HTERT RPE-1 (cell line): ENCODE results near the gene FHOD3.

Experiments
- in situ Hi-C: fragments of 300-500 bp; cut with MboI; formaldehyde crosslinking; loops from 4 replicates; pipeline ENCODE4 v1.14.3; 2020; ENCODE audit warnings: low sequenced_read_pairs

FHOD3 gene

GRCh38 chr18:36504928-36505327 lies 207.4 kb downstream of the FHOD3 start:
- in situ Hi-C loops, result no loop called here

- in situ Hi-C loops, result no loop called here
Observed at GRCh38 chr18:36505665-36506064, 208.2 kb downstream of the FHOD3 start.

GRCh38 chr18:36509646-36510197 lies 212.2 kb downstream of the FHOD3 start:
- in situ Hi-C loops, result no loop called here

- in situ Hi-C loops, result no loop called here
Observed at GRCh38 chr18:36511791-36512352, 214.4 kb downstream of the FHOD3 start.

GRCh38 chr18:36513556-36513955 lies 216.0 kb downstream of the FHOD3 start:
- in situ Hi-C loops, result no loop called here

GRCh38 chr18:36514778-36515177 lies 217.3 kb downstream of the FHOD3 start:
- in situ Hi-C loops, result no loop called here

GRCh38 chr18:36516258-36516657 lies 218.7 kb downstream of the FHOD3 start:
- in situ Hi-C loops, result no loop called here

GRCh38 chr18:36516726-36517125 lies 219.2 kb downstream of the FHOD3 start:
- in situ Hi-C loops, result no loop called here

GRCh38 chr18:36518839-36519238 lies 221.3 kb downstream of the FHOD3 start:
- in situ Hi-C loops, result no loop called here

GRCh38 chr18:36519358-36519757 lies 221.8 kb downstream of the FHOD3 start:
- in situ Hi-C loops, result no loop called here

- in situ Hi-C loops, result no loop called here
Observed at GRCh38 chr18:36522509-36522908, 225.0 kb downstream of the FHOD3 start.

GRCh38 chr18:36525913-36526312 lies 228.4 kb downstream of the FHOD3 start:
- in situ Hi-C loops, result no loop called here

GRCh38 chr18:36526611-36527010 lies 229.1 kb downstream of the FHOD3 start:
- in situ Hi-C loops, result no loop called here

- in situ Hi-C loops, result no loop called here
Observed at GRCh38 chr18:36527051-36527450, 229.5 kb downstream of the FHOD3 start.

- in situ Hi-C loops, result no loop called here
Observed at GRCh38 chr18:36527740-36528455, 230.4 kb downstream of the FHOD3 start.

- in situ Hi-C loops, result no loop called here
Observed at GRCh38 chr18:36529747-36530146, 232.2 kb downstream of the FHOD3 start.

- in situ Hi-C loops, result no loop called here
Observed at GRCh38 chr18:36530676-36531405, 233.3 kb downstream of the FHOD3 start.

- in situ Hi-C loops, result no loop called here
Observed at GRCh38 chr18:36531636-36532035, 234.1 kb downstream of the FHOD3 start.

GRCh38 chr18:36532394-36532793 lies 234.9 kb downstream of the FHOD3 start:
- in situ Hi-C loops, result no loop called here

- in situ Hi-C loops, result no loop called here
Observed at GRCh38 chr18:36532815-36533214, 235.3 kb downstream of the FHOD3 start.

- in situ Hi-C loops, result no loop called here
Observed at GRCh38 chr18:36533446-36534153, 236.1 kb downstream of the FHOD3 start.
